ENCODE measurements around the gene POPDC3. TPM values are rescaled to one million over a fixed set of nuclear protein-coding genes. Genes with fewer than 3 reads are reported as not detected.

Gene POPDC3
- total RNA-seq, 1 experiment from 2014 or later = 41.4 TPM

GRCh38 chr6:105151644-105152043, 28.2 kb downstream of the POPDC3 start:
- Histone ChIP-seq H3K79me2 (ENCODE audit: low read length) (no peaks in the 10 kb centered on the region), H3K9me3 (ENCODE audit: low read length) (no peaks in the 10 kb centered on the region), H3K9me2 (replicated peaks; ENCODE audit: low read length) (no peaks in the 10 kb centered on the region), H3K27ac (ENCODE audit: low read length) (no peak overlapping the region), H3K4me2 (ENCODE audit: low read length) (no peak overlapping the region), H3K4me1 (ENCODE audit: insufficient read depth, low read length) (no peaks in the 10 kb centered on the region), H3K9ac (ENCODE audit: low read length) (no peak overlapping the region), H4K20me1 (ENCODE audit: low read length) (no peaks in the 10 kb centered on the region), H3F3A (ENCODE audit: low read length, unreplicated experiment) (no peaks in the 10 kb centered on the region), H2AFZ (ENCODE audit: low read length) (no peak overlapping the region), H3K4me3 (ENCODE audit: low read length) (no peak overlapping the region), H3K27me3 (ENCODE audit: low read length) (no peaks in the 10 kb centered on the region), H3K36me3 (ENCODE audit: low read depth, low read length) (no peaks in the 10 kb centered on the region)
- TF ChIP-seq CTCF (conservative IDR thresholded peaks at IDR 0.05; ENCODE audit: low read depth, low read length) = no peak
- ATAC-seq = no peak
- DNase-seq = no peak
- BruUV-seq (replicated peaks) = no TSS peak
- CTCF ChIA-PET = no interaction called here
- POLR2A ChIA-PET (ENCODE audit: unreplicated experiment) = no interaction called here
- intact Hi-C loops (cut with micrococcal nuclease) = no loop called here

GRCh38 chr6:105138141-105138540, 41.7 kb downstream of the POPDC3 start:
- H3K4me2 ChIP-seq (ENCODE audit: low read length) = no peak overlapping the region
- H4K20me1 ChIP-seq (ENCODE audit: low read length) = no peaks in the 10 kb centered on the region
- H3K9me2 ChIP-seq (replicated peaks; ENCODE audit: low read length) = no peaks in the 10 kb centered on the region
- H2AFZ ChIP-seq (ENCODE audit: low read length) = no peak overlapping the region
- H3K9ac ChIP-seq (ENCODE audit: low read length) = no peak overlapping the region
- no peak for TF ChIP-seq EZH2phosphoT487 (IDR thresholded peaks at IDR 0.05; ENCODE audit: borderline replicate concordance, low read length)
- no peak for TF ChIP-seq CTCF (conservative IDR thresholded peaks at IDR 0.05; ENCODE audit: low read depth, low read length)
- no peak for TF ChIP-seq EZH2 (IDR thresholded peaks at IDR 0.05; ENCODE audit: low read length, unreplicated experiment)
- no peaks in the 10 kb centered on the region for H3K27me3 ChIP-seq (ENCODE audit: low read length)
- H3K4me3 ChIP-seq (ENCODE audit: low read length) = no peak overlapping the region
- no TSS peak for BruUV-seq (replicated peaks)
- ATAC-seq = no peak
- no peaks in the 10 kb centered on the region for H3K9me3 ChIP-seq (ENCODE audit: low read length)
- no peak for DNase-seq
- H3K79me2 ChIP-seq (ENCODE audit: low read length) = no peaks in the 10 kb centered on the region
- POLR2A ChIA-PET (ENCODE audit: unreplicated experiment) = no interaction called here
- intact Hi-C loops (cut with micrococcal nuclease) = no loop called here
- CTCF ChIA-PET = no interaction called here
- H3F3A ChIP-seq (ENCODE audit: low read length, unreplicated experiment) = no peaks in the 10 kb centered on the region
- no peak overlapping the region for H3K27ac ChIP-seq (ENCODE audit: low read length)
- no peaks in the 10 kb centered on the region for H3K36me3 ChIP-seq (ENCODE audit: low read depth, low read length)
- H3K4me1 ChIP-seq (ENCODE audit: insufficient read depth, low read length) = no peaks in the 10 kb centered on the region

- Histone ChIP-seq H3K79me2 (ENCODE audit: low read length) (no peaks in the 10 kb centered on the region), H3K4me2 (ENCODE audit: low read length) (no peak overlapping the region), H3K36me3 (ENCODE audit: low read depth, low read length) (no peaks in the 10 kb centered on the region), H3K27me3 (ENCODE audit: low read length) (no peaks in the 10 kb centered on the region), H3K9me3 (ENCODE audit: low read length) (no peaks in the 10 kb centered on the region), H3K27ac (ENCODE audit: low read length) (no peak overlapping the region), H3K9me2 (replicated peaks; ENCODE audit: low read length) (no peaks in the 10 kb centered on the region), H3F3A (ENCODE audit: low read length, unreplicated experiment) (no peaks in the 10 kb centered on the region), H3K4me3 (ENCODE audit: low read length) (no peak overlapping the region), H3K9ac (ENCODE audit: low read length) (no peak overlapping the region), H2AFZ (ENCODE audit: low read length) (no peak overlapping the region), H3K4me1 (ENCODE audit: insufficient read depth, low read length) (no peaks in the 10 kb centered on the region), H4K20me1 (ENCODE audit: low read length) (no peaks in the 10 kb centered on the region)
- BruUV-seq (replicated peaks) = no TSS peak
- TF ChIP-seq CTCF (conservative IDR thresholded peaks at IDR 0.05; ENCODE audit: low read depth, low read length) (no peak), EZH2 (IDR thresholded peaks at IDR 0.05; ENCODE audit: low read length, unreplicated experiment) (no peak), EZH2phosphoT487 (IDR thresholded peaks at IDR 0.05; ENCODE audit: borderline replicate concordance, low read length) (no peak)
- POLR2A ChIA-PET (ENCODE audit: unreplicated experiment) = no interaction called here
- CTCF ChIA-PET = no interaction called here
- DNase-seq = no peak
- intact Hi-C loops (cut with micrococcal nuclease) = no loop called here
- no peak for ATAC-seq
Observed at GRCh38 chr6:105137388-105137787, 42.4 kb downstream of the POPDC3 start.

All from PC-3 (cell line).